ENCODE measurements around the gene BCOR.

The BCOR gene

GRCh38 chrX:40004246-40004535 is 93.6 kb downstream of the BCOR start:
- Mint-ChIP-seq H3K27me3 (peaks cover 64% of the 10 kb centered on the region), H3K4me3 (no peak overlapping the region), H3K36me3 (ENCODE audit: low read depth) (no peaks in the 10 kb centered on the region), H3K27ac (no peak overlapping the region), H3K4me1 (ENCODE audit: low read depth) (peaks cover 23% of the 10 kb centered on the region), H3K9me3 (no peaks in the 10 kb centered on the region)
- intact Hi-C loops (cut with micrococcal nuclease), result no loop called here

DNA sequence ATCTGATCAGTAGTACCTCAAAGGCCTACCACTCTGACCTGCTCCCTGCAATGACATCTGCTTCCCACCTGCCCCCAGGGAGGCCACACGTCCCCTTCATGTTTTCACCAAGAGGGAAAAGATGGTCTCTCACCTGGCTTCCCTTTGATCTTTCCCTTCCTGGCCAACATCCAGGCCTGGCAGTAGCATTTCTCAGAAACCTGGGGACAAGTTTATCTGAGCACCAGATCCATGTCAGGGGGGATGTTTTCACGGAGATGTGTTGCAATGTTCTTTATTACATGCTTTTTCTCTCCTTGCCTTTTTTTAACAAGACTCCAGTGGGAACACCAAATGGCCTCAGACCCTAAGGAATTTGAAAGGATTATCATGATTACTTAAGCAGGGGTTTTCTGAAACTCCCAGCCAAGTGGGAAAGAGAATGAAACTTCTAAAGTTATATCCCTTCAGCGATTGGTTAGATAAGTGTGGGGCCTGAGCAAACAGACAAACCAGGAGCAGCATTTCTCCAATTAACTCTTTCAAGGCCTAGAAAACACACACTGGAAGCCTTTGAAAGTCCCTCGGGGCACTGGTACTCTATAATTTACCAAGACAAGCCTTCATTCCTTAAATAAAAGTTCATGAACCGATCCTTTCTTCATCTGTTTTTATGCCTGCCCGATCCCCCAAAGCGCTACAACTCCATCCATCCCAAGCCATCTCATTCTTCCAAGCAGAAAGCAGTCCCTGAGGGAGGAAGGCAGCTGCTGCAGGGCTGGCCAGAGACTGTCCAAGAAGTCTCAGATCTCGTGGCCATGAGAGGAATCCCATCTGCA is 94.1 kb downstream of the BCOR start:
- H3K4me1 Mint-ChIP-seq (ENCODE audit: low read depth), result peaks cover 23% of the 10 kb centered on the region
- intact Hi-C loops (cut with micrococcal nuclease), result no loop called here
- no peak overlapping the region for H3K27ac Mint-ChIP-seq
- no peaks in the 10 kb centered on the region for H3K36me3 Mint-ChIP-seq (ENCODE audit: low read depth)
- peaks cover 64% of the 10 kb centered on the region for H3K27me3 Mint-ChIP-seq
- H3K4me3 Mint-ChIP-seq, result no peak overlapping the region
- no peaks in the 10 kb centered on the region for H3K9me3 Mint-ChIP-seq

GRCh38 chrX:40003071-40003427 is 94.7 kb downstream of the BCOR start:
- Mint-ChIP-seq H3K36me3 (ENCODE audit: low read depth) (no peaks in the 10 kb centered on the region), H3K4me1 (ENCODE audit: low read depth) (peaks cover 20% of the 10 kb centered on the region), H3K27ac (no peak overlapping the region), H3K4me3 (no peak overlapping the region), H3K27me3 (peaks cover 58% of the 10 kb centered on the region), H3K9me3 (no peaks in the 10 kb centered on the region)
- intact Hi-C loops (cut with micrococcal nuclease), result no loop called here
